GM19193 (cell line): ENCODE results near the gene RNF40.
A peak's percentile ranks its signal among the peaks of the same experiment; 100 is the strongest.

Source experiments
- POLR2A ChIP-seq: IDR thresholded peaks from 4 replicates; pipeline ENCODE4 v1.6.1; 2011; ENCODE audit not compliant: insufficient read depth, insufficient read length; ENCODE audit errors: extremely low read depth

RNF40 gene

GRCh38 chr16:30766206-30766932 lies 4.2 kb downstream of the RNF40 start:
- TF ChIP-seq POLR2A: no peak

- TF ChIP-seq POLR2A: no peak
Measured at GRCh38 chr16:30766933-30767284, 4.8 kb downstream of the RNF40 start.

GRCh38 chr16:30767767-30768465 lies 5.8 kb downstream of the RNF40 start:
- no peak for TF ChIP-seq POLR2A

- TF ChIP-seq POLR2A: no peak
Measured at GRCh38 chr16:30768583-30769181, 6.6 kb downstream of the RNF40 start.

GRCh38 chr16:30769379-30770089 lies 7.4 kb downstream of the RNF40 start:
- no peak for TF ChIP-seq POLR2A

GRCh38 chr16:30771726-30772125 lies 9.6 kb downstream of the RNF40 start:
- no peak for TF ChIP-seq POLR2A

GRCh38 chr16:30773826-30774225 lies 11.7 kb downstream of the RNF40 start:
- no peak for TF ChIP-seq POLR2A

GRCh38 chr16:30774367-30775130 lies 12.4 kb downstream of the RNF40 start:
- TF ChIP-seq POLR2A: no peak

- no peak for TF ChIP-seq POLR2A
Measured at GRCh38 chr16:30775131-30775391, 12.9 kb downstream of the RNF40 start.

GRCh38 chr16:30775392-30776188 lies 13.5 kb downstream of the RNF40 start:
- TF ChIP-seq POLR2A: peak; percentile 25

- TF ChIP-seq POLR2A: no peak
Measured at GRCh38 chr16:30777591-30778297, 15.6 kb downstream of the RNF40 start.

- no peak for TF ChIP-seq POLR2A
Measured at GRCh38 chr16:30778549-30779244, 16.6 kb downstream of the RNF40 start.

- TF ChIP-seq POLR2A: no peak
Measured at GRCh38 chr16:30779596-30779995, 17.5 kb downstream of the RNF40 start.
